Measurements from ENCODE around the gene BICD1. TPM values are rescaled to one million over a fixed set of nuclear protein-coding genes. Genes with fewer than 3 reads are reported as not detected.

Gene BICD1
- total RNA-seq, 1 donor: 17.9 TPM

DNA sequence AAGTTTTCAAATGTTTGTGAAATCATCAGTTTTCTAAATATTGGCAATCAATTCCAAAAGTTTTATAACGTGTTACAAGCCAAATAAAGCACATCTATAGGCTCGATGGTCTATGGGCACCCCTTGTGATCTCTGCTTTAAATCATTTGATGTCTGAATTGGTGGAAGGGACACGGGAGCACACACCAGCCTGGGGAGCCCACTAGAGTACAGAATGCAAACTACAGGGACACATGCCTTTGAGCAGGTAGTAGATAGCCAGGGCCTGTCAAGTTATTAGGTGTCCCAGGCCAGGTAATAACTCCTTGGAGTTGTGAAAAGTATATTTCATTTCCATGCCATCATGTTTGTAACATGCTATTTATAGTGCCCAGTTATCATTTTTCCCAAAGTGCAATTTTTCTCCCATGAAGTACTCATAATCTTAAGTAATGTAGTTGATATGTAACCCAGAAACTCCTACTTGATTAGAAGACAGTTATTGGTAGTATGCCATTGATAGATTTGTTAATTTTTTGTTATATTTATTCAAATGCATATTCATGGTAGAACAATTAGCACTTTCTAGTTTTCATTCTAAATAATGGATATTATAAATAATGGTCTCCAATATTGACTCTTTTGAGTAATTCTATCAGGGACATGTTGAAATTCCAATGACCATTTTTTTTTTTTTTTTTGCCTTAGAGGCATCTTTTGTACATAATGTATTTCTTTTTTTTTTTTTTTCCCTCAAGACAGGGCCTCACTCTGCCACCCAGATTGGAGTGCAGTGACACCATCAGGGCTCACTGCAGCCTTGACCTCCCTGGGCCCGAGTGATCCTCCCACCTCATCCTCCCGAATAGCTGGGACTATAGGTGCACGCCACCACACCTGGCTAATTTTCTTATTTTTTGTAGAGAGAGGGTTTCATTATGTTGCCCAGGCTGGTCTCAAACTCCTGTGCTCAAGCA is 195.8 kb downstream of the BICD1 start:
- no peak overlapping the region for H3K4me3 ChIP-seq (ENCODE audit: low read depth, low read length)
- TF ChIP-seq CTCF (IDR thresholded peaks at IDR 0.05; ENCODE audit: insufficient read depth, low read length): peak; percentile 63
- DNase-seq (ENCODE audit: low read depth): peak; percentile 34

GRCh38 chr12:32303174-32303549 is 196.5 kb downstream of the BICD1 start:
- no peak for DNase-seq (ENCODE audit: low read depth)
- TF ChIP-seq CTCF (IDR thresholded peaks at IDR 0.05; ENCODE audit: insufficient read depth, low read length): no peak
- no peak overlapping the region for H3K4me3 ChIP-seq (ENCODE audit: low read depth, low read length)

- H3K4me3 ChIP-seq (ENCODE audit: low read depth, low read length): no peak overlapping the region
- peak; percentile 78 for DNase-seq (ENCODE audit: low read depth)
- TF ChIP-seq CTCF (IDR thresholded peaks at IDR 0.05; ENCODE audit: insufficient read depth, low read length): peak; percentile 63
Observed at GRCh38 chr12:32305163-32305562, 198.5 kb downstream of the BICD1 start.

DNA sequence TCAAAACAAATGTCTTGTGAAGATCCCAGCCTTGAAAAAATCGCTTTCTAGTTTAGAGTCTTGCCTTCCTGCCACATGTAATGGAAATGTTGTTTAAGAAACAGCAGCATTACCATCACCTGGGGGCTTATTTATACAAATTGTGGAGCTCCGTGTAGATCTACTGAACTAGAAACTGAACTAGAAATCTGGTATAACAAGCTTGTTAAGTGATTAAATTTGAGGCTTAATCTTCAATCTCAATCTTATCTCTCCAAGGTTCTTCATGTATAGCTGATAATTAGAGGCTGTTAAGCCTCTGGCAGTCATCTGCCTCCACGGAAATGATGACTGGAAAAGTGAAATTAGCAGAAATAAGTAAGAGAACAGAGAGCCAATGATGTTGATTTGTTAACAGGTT is 200.7 kb downstream of the BICD1 start:
- no peak for DNase-seq (ENCODE audit: low read depth)
- TF ChIP-seq CTCF (IDR thresholded peaks at IDR 0.05; ENCODE audit: insufficient read depth, low read length): no peak
- H3K4me3 ChIP-seq (ENCODE audit: low read depth, low read length): no peak overlapping the region

DNA sequence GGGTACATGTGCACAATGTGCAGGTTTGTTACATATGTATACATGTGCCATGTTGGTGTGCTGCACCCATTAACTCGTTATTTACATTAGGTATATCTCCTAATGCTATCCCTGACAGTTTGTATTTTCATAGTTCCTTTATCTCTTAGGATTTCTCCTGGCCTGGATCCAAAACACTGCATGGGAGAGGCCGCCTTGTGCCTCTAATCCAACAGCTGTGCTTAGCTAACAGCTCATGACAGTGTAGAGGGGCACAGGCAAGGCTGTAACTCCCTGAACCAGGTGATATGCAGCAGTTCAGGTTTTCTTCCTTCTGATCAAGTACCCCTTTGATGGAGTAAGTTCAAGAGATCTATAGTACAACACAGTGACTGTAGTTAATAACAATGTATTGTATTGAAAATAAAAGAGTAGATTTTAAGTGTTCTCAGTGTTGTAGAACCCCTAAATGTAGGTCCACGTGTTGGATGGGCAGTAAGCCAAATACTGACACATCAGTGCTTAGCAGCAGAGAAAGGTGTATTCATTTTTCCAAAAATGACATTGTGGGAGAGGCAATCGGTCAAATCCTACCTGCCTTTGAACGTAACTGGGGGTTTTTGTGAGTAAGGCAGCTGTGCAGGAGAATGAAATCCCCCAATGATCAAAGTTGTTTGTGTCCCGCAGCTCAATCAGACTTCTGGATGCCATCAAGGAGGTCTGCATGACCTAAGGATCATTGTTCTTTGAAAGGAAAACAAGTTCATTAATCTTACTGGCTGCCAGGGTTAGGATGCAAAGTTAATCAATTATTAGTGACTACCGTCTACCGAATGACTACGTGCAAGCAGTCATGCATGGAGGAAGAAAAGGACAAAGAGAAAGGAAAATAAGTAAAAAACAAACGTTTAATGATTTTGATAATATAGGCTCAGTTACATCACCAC is 203.4 kb downstream of the BICD1 start:
- H3K4me3 ChIP-seq (ENCODE audit: low read depth, low read length): no peak overlapping the region
- DNase-seq (ENCODE audit: low read depth): peak; percentile 17
- TF ChIP-seq CTCF (IDR thresholded peaks at IDR 0.05; ENCODE audit: insufficient read depth, low read length): no peak

DNA sequence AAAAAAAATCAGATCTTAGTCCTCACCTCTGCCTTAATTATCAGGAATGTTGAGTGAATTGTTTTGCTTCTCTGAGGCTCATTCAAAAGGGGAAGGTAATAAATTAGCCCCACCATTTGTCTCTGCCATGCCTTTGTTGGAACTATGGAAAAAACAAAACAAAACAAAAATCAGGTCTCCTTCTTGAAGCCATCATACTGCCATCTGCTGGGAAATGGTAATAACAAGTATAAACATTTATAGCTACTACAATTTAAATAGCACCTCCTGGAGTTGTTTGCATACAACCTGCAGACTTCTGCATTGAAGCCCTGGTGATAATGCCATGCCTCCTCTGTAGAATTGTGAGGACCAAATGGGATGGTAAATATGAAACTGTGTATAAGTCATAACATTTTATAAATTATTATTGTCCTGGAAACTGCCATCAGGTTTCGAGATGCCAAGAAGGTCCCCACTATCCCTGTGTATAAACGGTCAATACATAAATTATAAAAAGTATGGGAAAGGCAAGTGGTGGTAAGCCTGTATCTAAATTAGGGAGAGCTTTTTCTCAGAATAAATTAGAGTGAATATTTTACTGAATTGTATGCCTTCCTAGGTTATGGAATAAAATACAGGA is 205.5 kb downstream of the BICD1 start:
- peak; percentile 84 for DNase-seq (ENCODE audit: low read depth)
- no peak overlapping the region for H3K4me3 ChIP-seq (ENCODE audit: low read depth, low read length)
- TF ChIP-seq CTCF (IDR thresholded peaks at IDR 0.05; ENCODE audit: insufficient read depth, low read length): peak; percentile 55

Measured in fibroblast of the aortic adventitia (primary cell).